ENCODE data around the gene UCHL5.

GRCh38 chr1:192994141-192994540 lies 65.0 kb downstream of the UCHL5 start:
- TF ChIP-seq POLR2A (IDR thresholded peaks at IDR 0.05) (no peak), CTCF (IDR thresholded peaks at IDR 0.05) (no peak)
